Activated T-cell treated with anti-CD3 and anti-CD28 coated beads, Interleukin-2, amount 50 U/mL, for 4 hours (primary cell): Measurements from ENCODE around the gene CYTH4. TPM values are rescaled to one million over a fixed set of nuclear protein-coding genes. Genes with fewer than 3 reads are reported as not detected.

ENCODE experiments used
- ATAC-seq, 2 donors: fragments of 200-7000 bp; cut with Tn5 transposase; one replicate each; pipeline ENCODE4 v1.10.0; 2021
- DNase-seq: peaks from one replicate; pipeline ENCODE4 v3.0.0-alpha.2; 2020
- H3K27me3 Mint-ChIP-seq: one replicate; pipeline ENCODE4 v1.8.0; 2021; ENCODE audit warnings: low read depth, mixed read lengths
- H3K36me3 Mint-ChIP-seq: one replicate; pipeline ENCODE4 v1.8.0; 2022; ENCODE audit warnings: mixed read lengths; ENCODE audit not compliant: insufficient read depth
- H3K4me1 Mint-ChIP-seq: one replicate; pipeline ENCODE4 v1.8.0; 2021; ENCODE audit warnings: low read depth, mixed read lengths
- H3K4me3 Mint-ChIP-seq: one replicate; pipeline ENCODE4 v1.8.0; 2021; ENCODE audit warnings: mild to moderate bottlenecking, moderate library complexity, mixed read lengths
- H3K9me3 Mint-ChIP-seq: one replicate; pipeline ENCODE4 v1.8.0; 2021; ENCODE audit warnings: mixed read lengths
- total RNA-seq, 3 donors: library from RNA; stranded (reverse); gene quantifications; one replicate each; pipeline ENCODE4 v1.2.1, GENCODE V29; 2021

CYTH4 gene
- total RNA-seq, 3 donors from 2014 or later: 9.0 to 10.9 (median 9.7) TPM

DNA sequence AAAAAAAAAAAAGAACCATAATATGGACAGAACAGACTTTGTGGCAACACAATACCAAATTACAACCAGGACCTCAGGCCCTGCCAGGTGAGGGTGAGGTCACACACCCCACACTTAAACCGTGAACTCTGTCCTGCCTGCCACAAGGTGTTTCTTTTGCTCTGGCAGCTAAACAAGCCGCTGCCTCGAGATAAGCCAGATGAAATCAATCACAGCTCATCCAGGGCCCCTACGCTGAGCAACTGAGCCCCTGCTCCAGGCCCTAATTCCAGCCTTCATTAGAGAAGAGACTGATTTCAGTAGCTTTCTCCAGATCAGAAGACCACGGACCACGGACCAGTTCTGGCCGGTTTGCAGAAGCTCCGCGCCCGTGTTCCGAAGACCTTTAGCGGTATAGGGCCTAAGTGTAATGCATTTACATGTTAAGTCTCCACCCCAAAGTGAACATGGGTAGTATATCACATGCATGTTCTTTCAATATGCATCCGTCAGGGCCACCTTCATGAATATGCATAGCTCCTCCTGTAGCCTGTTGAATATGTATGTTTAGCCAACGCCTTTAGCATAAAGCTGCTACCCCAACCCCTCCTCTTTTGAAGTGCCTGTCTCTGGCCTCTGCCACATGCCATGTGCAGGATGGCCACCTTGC, 23.4 kb upstream of the CYTH4 start:
- H3K27me3 Mint-ChIP-seq: no peaks in the 10 kb centered on the region
- peaks cover 38% of the 10 kb centered on the region for H3K4me1 Mint-ChIP-seq
- no peaks in the 10 kb centered on the region for H3K9me3 Mint-ChIP-seq
- DNase-seq (no peak), ATAC-seq (no peak)
- H3K36me3 Mint-ChIP-seq: no peaks in the 10 kb centered on the region
- no peak overlapping the region for H3K4me3 Mint-ChIP-seq

DNA sequence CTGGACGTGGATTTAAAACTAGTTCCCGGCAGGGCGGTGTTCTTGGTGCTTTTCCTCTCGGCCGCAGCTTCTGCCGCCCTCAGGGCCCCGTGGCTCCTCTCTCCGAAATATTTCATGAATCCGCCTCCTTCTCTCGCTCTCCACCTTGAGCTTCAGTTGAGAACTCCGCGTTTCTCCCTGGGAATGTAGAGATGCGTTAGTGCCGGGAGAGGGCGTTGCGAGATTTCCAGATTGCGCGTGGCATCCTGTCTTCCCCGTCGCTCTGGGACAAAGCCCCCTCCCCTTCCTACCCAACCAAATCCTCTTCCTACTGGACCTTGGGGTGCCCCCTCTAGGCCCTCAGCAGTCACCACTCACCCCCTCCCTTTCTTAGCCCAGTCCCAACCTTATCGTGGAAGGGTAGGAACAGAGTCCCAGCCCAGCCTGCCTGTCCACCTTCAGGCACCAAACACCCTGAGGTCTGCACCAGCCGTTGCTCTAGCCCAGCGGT, 22.7 kb upstream of the CYTH4 start:
- peaks cover 34% of the 10 kb centered on the region for H3K4me1 Mint-ChIP-seq
- ATAC-seq (peak; percentile 25 to 37), DNase-seq (no peak)
- peaks cover 2% of the 10 kb centered on the region for H3K9me3 Mint-ChIP-seq
- no peaks in the 10 kb centered on the region for H3K36me3 Mint-ChIP-seq
- peak overlapping the region; percentile 46 for H3K4me3 Mint-ChIP-seq
- H3K27me3 Mint-ChIP-seq: no peaks in the 10 kb centered on the region

DNA sequence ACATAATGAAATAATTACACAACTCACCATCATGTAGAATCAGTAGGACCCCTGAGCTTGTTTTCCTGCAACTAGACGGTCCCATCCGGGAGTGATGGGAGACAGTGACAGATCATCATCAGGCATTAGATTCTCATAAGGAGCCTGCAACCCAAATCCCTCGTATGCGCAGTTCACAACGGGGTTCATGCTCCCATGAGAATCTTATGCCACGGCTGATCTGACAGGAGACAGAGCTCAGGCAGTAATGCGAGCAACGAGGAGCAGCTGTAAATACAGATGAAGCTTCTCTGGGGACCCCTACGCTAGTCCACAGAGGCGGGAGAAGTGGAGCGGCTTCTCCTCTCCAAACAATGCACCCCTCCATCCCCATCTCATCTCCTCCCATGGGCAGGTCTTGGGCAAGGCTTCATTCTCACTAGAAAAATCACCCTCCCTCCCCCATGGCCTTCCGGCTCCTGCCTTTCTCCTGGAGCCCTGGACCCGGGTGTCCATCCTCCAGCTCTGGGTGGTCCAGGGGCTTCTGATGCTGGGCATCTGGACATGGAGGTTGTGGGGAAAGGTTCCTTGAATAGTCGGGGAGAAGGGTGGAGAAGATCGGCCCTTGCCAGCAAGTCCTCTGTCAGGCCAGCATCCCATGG, 22.0 kb upstream of the CYTH4 start:
- H3K4me3 Mint-ChIP-seq: no peak overlapping the region
- no peaks in the 10 kb centered on the region for H3K27me3 Mint-ChIP-seq
- ATAC-seq (peak; percentile 11 to 16), DNase-seq (no peak)
- H3K9me3 Mint-ChIP-seq: peaks cover 5% of the 10 kb centered on the region
- peaks cover 30% of the 10 kb centered on the region for H3K4me1 Mint-ChIP-seq
- no peaks in the 10 kb centered on the region for H3K36me3 Mint-ChIP-seq

DNA sequence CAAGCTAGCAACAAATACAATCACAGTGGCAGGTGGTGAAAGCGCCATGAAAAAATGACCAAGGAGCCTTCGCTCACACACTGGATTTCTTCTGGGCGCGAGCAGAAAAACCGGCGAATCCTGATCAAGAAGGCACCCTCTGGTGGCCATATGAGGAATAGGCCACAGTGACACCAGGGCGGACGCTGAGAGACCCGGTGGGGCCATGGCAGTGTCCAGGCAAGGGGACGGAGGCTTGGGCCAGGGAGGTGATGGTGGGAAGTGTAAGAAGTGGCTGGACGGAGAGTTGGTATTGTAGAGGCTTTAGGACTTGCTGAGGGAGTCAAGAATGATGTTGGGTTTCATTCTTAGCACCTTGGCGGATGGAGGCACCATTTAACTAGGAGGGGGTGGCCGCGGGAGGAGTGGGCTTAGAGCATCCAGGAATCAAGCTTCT, 21.4 kb upstream of the CYTH4 start:
- Mint-ChIP-seq H3K27me3 (no peaks in the 10 kb centered on the region), H3K4me3 (no peak overlapping the region), H3K36me3 (no peaks in the 10 kb centered on the region), H3K9me3 (peaks cover 5% of the 10 kb centered on the region), H3K4me1 (peaks cover 26% of the 10 kb centered on the region)
- peak; percentile 58 for DNase-seq
- peak; percentile 77 to 79 for ATAC-seq

DNA sequence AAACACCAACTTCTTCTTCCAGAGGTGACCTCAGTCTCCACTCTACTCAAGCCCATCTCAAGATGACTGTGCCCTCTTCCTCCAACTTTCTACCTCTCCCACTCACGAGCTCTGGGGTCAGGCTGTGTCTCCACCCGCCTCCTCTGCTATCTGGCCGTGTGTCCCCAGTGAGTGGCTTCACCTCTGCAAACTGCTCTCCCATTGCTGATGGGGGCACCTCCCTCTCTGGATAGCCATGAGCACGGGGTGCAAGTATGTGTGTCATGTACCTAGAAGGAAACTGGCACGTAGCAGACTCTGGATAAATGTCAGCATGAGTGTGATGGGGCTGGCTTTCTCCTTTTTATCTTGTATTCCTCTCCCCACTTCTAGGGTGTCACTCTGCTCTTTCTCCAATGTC, 20.0 kb upstream of the CYTH4 start:
- Mint-ChIP-seq H3K9me3 (peaks cover 5% of the 10 kb centered on the region), H3K4me3 (no peak overlapping the region), H3K36me3 (no peaks in the 10 kb centered on the region), H3K4me1 (peaks cover 32% of the 10 kb centered on the region), H3K27me3 (no peaks in the 10 kb centered on the region)
- DNase-seq (no peak), ATAC-seq (no peak)

DNA sequence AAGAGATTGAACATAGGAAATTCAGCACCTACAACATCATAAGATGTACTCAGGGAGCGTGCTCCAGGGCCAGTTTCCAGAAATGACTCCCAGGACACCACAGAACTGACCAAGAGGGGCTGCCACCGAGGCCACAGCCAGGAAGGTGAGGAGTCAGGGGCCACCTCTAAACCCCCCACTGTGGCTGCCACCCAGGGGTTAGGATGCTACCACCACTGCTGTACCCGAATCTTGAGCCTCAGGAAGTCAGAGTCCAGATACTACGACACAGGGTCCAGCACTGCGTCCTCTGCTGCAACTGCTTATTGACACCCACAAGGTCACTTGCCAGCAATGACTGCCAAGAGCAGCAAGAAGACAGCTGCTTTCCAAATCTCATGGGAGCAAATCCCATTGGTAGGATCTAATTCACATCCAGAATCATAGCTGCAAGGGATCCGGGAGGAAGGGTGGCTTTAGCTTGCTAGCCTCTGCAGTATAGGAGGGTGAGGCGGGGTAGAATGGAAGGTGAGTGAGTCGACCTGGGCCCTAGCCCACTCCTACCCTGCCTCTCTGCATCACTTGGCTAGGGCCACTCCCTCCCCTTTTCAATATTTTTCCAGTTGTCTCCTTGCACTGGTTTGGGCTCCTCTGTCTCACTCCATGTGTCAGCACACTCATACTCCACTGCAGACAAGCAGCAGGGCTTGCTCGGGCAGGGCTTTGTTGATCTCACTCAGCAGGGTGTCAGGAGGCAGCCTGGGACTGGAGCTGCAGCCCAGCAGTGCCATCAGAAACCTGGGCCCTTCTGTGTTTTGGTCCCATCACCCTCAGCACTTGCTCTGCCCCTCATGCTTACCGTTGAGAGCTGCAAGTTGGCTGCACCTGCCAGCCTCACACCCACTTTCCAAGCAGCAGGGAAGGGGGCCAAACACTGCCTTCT, 18.1 kb upstream of the CYTH4 start:
- Mint-ChIP-seq H3K36me3 (no peaks in the 10 kb centered on the region), H3K27me3 (no peaks in the 10 kb centered on the region), H3K9me3 (peaks cover 5% of the 10 kb centered on the region), H3K4me3 (no peak overlapping the region), H3K4me1 (peaks cover 34% of the 10 kb centered on the region)
- DNase-seq (no peak), ATAC-seq (no peak)

DNA sequence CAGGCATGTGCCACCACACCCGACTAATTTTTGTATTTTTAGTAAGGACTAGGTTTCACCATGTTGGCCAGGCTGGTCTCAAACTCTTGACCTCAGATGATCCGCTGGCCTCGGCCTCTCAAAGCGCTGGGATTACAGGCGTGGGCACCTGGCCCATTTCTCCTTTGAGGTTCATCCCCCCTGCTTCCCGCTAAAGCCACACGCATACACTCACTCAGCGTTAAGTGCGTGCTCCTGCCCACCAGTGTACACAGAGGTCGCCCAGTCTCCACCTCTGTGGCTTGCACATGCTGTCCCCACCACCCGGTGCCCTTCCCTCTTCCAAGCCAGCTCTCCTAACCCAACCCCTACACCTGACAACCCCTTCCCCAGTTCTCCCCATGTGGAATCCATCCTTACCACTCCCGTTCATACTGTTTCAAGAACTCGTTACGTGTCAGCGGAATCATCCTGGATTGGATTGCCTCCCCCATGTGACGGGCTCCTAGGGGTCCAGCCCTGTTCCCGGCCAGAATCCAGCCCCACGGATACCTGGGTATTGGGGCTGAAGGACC, 15.7 kb upstream of the CYTH4 start:
- Mint-ChIP-seq H3K4me3 (peak overlapping the region; percentile 83), H3K36me3 (no peaks in the 10 kb centered on the region), H3K27me3 (no peaks in the 10 kb centered on the region), H3K9me3 (peaks cover 5% of the 10 kb centered on the region), H3K4me1 (peaks cover 28% of the 10 kb centered on the region)
- ATAC-seq (peak in 1 of 2 donors; percentile 25), DNase-seq (no peak)

DNA sequence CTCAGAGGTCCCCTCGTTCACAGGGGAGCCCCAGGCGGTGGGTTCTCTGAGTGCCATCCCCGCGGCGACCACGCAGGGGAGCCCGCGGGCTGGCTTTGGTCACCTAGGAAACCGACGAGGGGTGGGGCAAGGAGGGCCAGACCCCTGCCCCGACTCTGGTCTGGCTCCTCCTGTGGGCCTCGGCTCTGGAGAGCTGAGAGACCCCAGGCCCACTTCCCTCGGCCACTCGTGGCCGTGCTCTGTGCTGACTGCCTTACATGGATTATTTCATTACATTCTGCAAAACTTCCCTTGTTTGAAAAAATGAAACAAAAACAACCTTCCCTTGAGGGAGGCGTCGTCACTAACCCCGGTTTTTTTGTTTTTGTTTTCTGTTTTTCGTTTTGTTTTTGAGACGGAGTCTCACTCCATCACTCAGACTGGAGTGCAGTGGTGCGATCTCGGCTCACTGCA, 15.1 kb upstream of the CYTH4 start:
- Mint-ChIP-seq H3K9me3 (peaks cover 5% of the 10 kb centered on the region), H3K4me3 (peak overlapping the region; percentile 83), H3K36me3 (no peaks in the 10 kb centered on the region), H3K27me3 (no peaks in the 10 kb centered on the region), H3K4me1 (peaks cover 28% of the 10 kb centered on the region)
- DNase-seq (peak; percentile 64), ATAC-seq (peak; percentile 89 to 95)

DNA sequence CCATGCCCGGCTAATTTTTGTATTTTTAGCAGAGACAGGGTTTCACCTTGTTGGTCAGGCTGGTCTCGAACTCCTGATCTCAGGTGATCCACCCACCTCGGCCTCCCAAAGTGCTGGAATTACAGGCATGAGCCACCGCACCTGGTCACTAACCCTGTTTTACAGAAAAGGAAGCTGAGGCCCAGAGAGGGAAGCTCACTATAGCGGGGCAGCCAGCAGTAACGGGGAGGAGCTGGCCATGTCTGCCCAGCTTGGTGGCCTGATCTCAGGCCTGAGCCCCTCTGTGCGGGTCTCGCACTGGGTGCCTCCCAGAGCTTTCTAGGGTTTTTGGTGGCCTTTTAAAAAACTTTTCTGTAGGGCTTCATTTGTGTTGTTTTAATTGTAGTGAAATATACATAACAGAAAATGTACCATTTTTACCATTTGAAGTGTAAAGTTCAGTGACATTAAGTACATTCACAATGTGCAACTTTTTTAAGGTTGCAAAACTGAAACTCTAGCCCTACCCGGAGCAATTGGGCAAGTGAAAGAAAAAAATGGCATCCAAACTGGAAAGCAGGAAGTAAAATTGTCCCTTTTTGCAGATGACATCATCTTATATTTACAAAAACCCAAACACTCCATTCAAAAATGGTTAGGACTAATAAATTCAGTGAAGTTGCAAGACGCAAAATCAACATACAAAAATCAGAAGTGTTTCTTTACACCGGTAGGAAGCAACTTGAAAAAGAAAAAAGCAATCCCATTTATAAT, 14.5 kb upstream of the CYTH4 start:
- H3K4me1 Mint-ChIP-seq: peaks cover 28% of the 10 kb centered on the region
- no peaks in the 10 kb centered on the region for H3K36me3 Mint-ChIP-seq
- peaks cover 5% of the 10 kb centered on the region for H3K9me3 Mint-ChIP-seq
- no peaks in the 10 kb centered on the region for H3K27me3 Mint-ChIP-seq
- no peak for ATAC-seq
- H3K4me3 Mint-ChIP-seq: peak overlapping the region; percentile 83
- DNase-seq: no peak

DNA sequence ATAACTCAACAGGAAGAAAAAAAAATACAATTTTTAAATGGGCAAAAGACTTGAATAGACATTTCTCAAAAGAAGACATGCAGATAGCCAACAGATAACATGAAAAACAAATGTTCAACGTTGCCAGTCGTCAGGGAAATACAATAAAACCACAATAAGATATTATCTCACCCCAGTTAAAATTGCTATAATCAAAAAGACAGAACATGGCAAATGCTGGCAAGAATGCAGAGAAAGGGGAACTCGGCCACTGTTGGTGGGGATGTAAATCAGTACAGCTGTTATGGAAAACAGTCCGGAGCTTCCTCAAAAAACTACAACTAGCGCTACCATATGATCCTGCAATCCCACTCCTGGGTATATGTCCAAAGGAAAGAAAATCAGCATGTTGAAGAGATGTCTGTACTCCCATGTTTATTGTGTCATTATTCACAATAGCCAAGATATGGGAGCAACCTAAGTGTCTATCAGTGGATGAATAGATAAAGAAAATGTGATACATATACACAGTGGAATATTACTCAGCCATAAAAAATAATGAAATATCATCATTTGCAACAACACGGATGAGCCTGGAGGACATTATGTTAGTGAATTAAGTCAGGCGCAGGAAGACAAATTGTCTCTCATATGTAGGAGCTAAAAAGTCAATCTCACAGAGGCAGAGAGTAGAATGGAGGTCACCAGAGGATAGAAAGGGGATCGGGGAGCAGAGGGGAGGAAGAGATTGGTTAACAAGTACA, 12.2 kb upstream of the CYTH4 start:
- DNase-seq: no peak

DNA sequence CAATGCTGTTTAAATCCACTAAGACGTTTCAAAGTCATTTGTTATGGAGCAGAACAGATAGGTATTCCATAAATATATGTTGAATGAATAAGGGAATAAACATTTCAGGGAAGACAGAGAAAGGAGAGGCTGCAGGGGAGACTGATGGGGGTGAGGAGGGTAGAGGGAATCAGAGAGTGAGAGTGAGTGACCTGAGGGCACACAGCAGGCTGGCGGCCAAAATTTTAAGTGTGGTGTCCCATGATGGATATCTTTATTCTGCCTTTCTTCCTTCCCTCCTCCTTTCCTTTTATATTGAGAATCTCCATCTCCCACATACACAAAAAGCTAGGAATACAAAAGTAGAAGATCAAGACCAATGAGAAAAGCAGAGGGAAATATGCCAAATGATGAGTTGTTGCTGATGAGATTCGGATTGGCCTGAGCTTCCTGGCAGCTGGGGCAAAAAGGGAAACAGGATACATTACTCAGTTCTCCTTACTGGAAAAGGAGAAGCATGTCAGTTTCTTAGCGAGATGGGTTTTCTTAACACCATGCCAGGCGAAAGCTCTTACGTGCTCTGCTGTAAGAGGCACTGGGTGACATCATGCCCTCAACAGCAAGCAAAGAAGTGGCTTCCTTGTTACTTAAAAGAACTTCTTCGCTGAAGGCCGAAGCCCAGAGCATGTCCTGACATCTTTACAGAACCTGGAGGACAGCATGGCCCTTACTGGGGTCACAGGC, 11.2 kb upstream of the CYTH4 start:
- no peaks in the 10 kb centered on the region for H3K36me3 Mint-ChIP-seq
- ATAC-seq: no peak
- no peaks in the 10 kb centered on the region for H3K9me3 Mint-ChIP-seq
- DNase-seq: no peak
- peaks cover 42% of the 10 kb centered on the region for H3K4me1 Mint-ChIP-seq
- no peaks in the 10 kb centered on the region for H3K27me3 Mint-ChIP-seq
- H3K4me3 Mint-ChIP-seq: no peak overlapping the region

More for the DNA sequence above, 12.2 kb upstream of the CYTH4 start:
- Mint-ChIP-seq H3K36me3 (no peaks in the 10 kb centered on the region), H3K4me3 (no peak overlapping the region), H3K27me3 (no peaks in the 10 kb centered on the region), H3K4me1 (peaks cover 36% of the 10 kb centered on the region), H3K9me3 (no peaks in the 10 kb centered on the region)
- ATAC-seq: no peak

DNA sequence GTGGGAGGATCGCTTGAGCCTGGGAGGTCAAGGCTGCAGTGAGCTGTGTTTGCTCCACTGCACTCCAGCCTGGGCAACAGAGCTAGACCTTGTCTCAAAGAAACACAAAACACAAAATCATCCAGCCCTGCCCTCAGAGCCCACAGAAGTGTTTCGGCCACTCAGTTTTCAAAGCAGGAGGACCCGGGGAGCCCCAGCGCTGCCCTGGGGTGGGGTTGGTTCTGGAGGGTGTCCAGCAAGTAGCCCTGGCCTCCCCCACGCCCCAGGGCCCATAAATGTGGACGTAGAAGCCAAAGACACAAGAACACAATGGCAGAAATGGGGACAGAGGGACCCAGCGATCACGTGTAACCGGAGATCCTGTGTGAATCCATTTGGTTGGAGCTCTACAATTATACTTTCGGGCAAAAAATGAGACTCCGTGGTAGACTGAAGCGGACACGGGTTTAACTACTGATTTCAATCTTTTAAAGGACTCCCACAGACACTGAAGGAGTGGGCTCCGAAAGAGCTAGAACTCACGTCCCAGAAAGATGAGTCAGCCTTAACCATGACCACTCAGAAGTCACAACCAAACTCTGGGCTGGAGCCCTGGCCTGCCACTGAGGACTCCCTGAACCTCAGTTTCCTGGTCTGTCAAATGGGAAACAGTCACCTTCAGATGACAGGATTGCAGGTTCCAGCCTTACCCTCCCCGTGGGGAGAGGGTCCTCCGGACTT, 9.0 kb upstream of the CYTH4 start:
- no peak for DNase-seq
- Mint-ChIP-seq H3K27me3 (no peaks in the 10 kb centered on the region), H3K36me3 (no peaks in the 10 kb centered on the region), H3K4me3 (no peak overlapping the region), H3K4me1 (peaks cover 27% of the 10 kb centered on the region), H3K9me3 (no peaks in the 10 kb centered on the region)
- ATAC-seq: peak; percentile 66 to 76
